Liver (tissue), 3 donors: ENCODE data around the gene RALGAPA2.

ENCODE experiments used
- EGR1 ChIP-seq, 2 donors: IDR thresholded peaks; 2 replicates each; pipeline ENCODE4 v1.6.1; 2016 to 2018; ENCODE audit warnings: antibody characterized with exemption in 2 of 2, low read depth in 2 of 2
- JUND ChIP-seq, 2 donors: IDR thresholded peaks; 2 replicates each; pipeline ENCODE4 v1.6.1; 2016; ENCODE audit warnings: antibody characterized with exemption in 2 of 2
- REST ChIP-seq: IDR thresholded peaks from 2 replicates; pipeline ENCODE4 v1.6.1; 2016; ENCODE audit warnings: antibody characterized with exemption, mild to moderate bottlenecking
- RXRA ChIP-seq, 2 donors: IDR thresholded peaks; 2 replicates each; pipeline ENCODE4 v1.6.1; 2017 to 2018; ENCODE audit warnings: antibody characterized with exemption in 2 of 2, mild to moderate bottlenecking in 1 of 2
- TAF1 ChIP-seq: conservative IDR thresholded peaks from 2 replicates; pipeline ENCODE4 v1.6.1; 2016; ENCODE audit warnings: antibody characterized with exemption, mild to moderate bottlenecking
- TF ChIP-seq, protein P1 (sequence below): fragments of 150-350 bp; IDR thresholded peaks from 2 replicates; pipeline ENCODE4 v1.5.1; 2017; ENCODE audit warnings: improper control_type of control experiment, low read depth, low read length; ENCODE audit not compliant: missing input control
- TF ChIP-seq, protein P2 (sequence below): IDR thresholded peaks from 2 replicates; pipeline ENCODE4 v1.6.1; 2016; ENCODE audit warnings: antibody characterized with exemption
- donor health status: healthy.
- donor health status: healthy.

DNA sequence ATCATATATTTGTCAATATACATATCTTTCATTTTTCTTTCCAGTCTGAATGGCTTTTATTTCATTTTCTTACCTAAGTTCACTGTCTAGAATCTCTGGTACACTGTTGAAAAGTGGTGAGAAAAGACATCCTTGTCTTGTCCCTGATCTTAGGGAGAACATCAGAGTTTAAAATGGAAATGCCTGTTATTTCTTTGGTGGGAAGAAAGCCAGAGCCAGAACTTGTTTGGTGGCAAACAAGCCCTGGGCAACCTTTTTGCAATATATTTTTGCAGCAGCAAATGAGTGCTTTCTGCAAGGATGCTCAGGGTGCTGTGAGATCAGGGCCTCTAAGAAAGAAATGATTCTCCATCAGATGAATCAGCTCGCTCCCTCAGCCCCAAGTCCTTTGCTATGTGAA, 156.6 kb downstream of the RALGAPA2 start:
- TF ChIP-seq REST (no peak), EGR1 (IDR thresholded peaks at IDR 0.05; ENCODE audit: low read depth in 2 of 2) (no peak), JUND (IDR thresholded peaks at IDR 0.05) (no peak), TAF1 (no peak), RXRA (IDR thresholded peaks at IDR 0.05) (no peak)
- TF ChIP-seq, protein P1, sequence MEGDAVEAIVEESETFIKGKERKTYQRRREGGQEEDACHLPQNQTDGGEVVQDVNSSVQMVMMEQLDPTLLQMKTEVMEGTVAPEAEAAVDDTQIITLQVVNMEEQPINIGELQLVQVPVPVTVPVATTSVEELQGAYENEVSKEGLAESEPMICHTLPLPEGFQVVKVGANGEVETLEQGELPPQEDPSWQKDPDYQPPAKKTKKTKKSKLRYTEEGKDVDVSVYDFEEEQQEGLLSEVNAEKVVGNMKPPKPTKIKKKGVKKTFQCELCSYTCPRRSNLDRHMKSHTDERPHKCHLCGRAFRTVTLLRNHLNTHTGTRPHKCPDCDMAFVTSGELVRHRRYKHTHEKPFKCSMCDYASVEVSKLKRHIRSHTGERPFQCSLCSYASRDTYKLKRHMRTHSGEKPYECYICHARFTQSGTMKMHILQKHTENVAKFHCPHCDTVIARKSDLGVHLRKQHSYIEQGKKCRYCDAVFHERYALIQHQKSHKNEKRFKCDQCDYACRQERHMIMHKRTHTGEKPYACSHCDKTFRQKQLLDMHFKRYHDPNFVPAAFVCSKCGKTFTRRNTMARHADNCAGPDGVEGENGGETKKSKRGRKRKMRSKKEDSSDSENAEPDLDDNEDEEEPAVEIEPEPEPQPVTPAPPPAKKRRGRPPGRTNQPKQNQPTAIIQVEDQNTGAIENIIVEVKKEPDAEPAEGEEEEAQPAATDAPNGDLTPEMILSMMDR: no peak
- TF ChIP-seq, protein P2, sequence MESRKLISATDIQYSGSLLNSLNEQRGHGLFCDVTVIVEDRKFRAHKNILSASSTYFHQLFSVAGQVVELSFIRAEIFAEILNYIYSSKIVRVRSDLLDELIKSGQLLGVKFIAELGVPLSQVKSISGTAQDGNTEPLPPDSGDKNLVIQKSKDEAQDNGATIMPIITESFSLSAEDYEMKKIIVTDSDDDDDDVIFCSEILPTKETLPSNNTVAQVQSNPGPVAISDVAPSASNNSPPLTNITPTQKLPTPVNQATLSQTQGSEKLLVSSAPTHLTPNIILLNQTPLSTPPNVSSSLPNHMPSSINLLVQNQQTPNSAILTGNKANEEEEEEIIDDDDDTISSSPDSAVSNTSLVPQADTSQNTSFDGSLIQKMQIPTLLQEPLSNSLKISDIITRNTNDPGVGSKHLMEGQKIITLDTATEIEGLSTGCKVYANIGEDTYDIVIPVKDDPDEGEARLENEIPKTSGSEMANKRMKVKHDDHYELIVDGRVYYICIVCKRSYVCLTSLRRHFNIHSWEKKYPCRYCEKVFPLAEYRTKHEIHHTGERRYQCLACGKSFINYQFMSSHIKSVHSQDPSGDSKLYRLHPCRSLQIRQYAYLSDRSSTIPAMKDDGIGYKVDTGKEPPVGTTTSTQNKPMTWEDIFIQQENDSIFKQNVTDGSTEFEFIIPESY: no peak
